Measurements from ENCODE around the gene SPRY1. TPM values are rescaled to one million over a fixed set of nuclear protein-coding genes. Genes with fewer than 3 reads are reported as not detected.
A peak's percentile ranks its signal among the peaks of the same experiment; 100 is the strongest.

SPRY1 gene
- total and polyA plus RNA-seq, 9 of the 15 experiments (the other 6 are each of a cell fraction or from before 2014, with no cell fraction given): 0.18 to 1.9 (median 0.45) TPM; not detected in 1

DNA sequence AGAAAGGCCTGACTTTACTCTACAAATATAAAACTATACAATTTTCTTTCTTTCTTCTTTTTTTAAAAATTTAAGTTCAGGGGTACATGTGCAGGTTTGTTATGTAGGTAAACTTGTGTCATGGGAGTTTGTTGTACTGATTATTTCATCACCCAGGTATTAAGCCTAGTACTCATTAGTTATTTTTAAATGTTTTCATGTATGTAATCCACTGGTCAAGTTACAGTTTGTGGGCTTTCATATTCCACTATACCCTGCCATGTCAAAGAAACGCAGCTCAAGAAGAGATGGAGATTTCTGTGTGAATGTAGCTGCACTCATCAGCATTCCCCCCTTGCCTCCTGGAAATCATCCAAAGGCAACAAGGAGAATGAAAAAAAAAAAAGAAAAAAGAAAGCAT lies 31.2 kb upstream of the SPRY1 start:
- no peaks in the 10 kb centered on the region for H3K27me3 ChIP-seq (ENCODE audit: control insufficient read depth in 2 of 2, insufficient read depth in 2 of 2, low read length in 2 of 2)

More for the DNA sequence above, 31.2 kb upstream of the SPRY1 start:
- no peak overlapping the region for H3K4me2 ChIP-seq (ENCODE audit: insufficient read depth, low read length)
- BruUV-seq (replicated peaks): no TSS peak
- 44% methylated on average over 1 of the region's 1 CpG for WGBS (ENCODE audit: insufficient coverage, low coverage, missing lambda C conversion rate)
- TF ChIP-seq, protein P1, sequence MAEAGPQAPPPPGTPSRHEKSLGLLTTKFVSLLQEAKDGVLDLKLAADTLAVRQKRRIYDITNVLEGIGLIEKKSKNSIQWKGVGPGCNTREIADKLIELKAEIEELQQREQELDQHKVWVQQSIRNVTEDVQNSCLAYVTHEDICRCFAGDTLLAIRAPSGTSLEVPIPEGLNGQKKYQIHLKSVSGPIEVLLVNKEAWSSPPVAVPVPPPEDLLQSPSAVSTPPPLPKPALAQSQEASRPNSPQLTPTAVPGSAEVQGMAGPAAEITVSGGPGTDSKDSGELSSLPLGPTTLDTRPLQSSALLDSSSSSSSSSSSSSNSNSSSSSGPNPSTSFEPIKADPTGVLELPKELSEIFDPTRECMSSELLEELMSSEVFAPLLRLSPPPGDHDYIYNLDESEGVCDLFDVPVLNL (CRISPR knock-in tag; IDR thresholded peaks at IDR 0.05; ENCODE audit: low read depth): no peak
- TF ChIP-seq ARID3A (IDR thresholded peaks at IDR 0.05; ENCODE audit: borderline replicate concordance, low read depth, low read length) (no peak), ZNF140 (CRISPR knock-in tag; IDR thresholded peaks at IDR 0.05) (no peak), CC2D1A (IDR thresholded peaks at IDR 0.05) (no peak), ARID2 (IDR thresholded peaks at IDR 0.05) (no peak), KAT8 (IDR thresholded peaks at IDR 0.05; ENCODE audit: low read depth) (no peak), ZNF449 (CRISPR knock-in tag; IDR thresholded peaks at IDR 0.05) (no peak), ZNF274 (IDR thresholded peaks at IDR 0.05; ENCODE audit: borderline replicate concordance, low read depth, low read length) (no peak), LARP7 (IDR thresholded peaks at IDR 0.05) (no peak), NCOA2 (IDR thresholded peaks at IDR 0.05; ENCODE audit: partially characterized antibody in 2 of 2) (no peak), ZKSCAN8 (CRISPR knock-in tag; IDR thresholded peaks at IDR 0.05) (no peak), HMBOX1 (IDR thresholded peaks at IDR 0.05) (no peak), KAT7 (CRISPR knock-in tag; IDR thresholded peaks at IDR 0.05; ENCODE audit: borderline replicate concordance) (no peak), SIN3A (IDR thresholded peaks at IDR 0.05; ENCODE audit: borderline replicate concordance in 2 of 2, control insufficient read depth in 1 of 2, low read depth in 2 of 2, low read length in 2 of 2) (no peak)
- TF ChIP-seq, protein P2, sequence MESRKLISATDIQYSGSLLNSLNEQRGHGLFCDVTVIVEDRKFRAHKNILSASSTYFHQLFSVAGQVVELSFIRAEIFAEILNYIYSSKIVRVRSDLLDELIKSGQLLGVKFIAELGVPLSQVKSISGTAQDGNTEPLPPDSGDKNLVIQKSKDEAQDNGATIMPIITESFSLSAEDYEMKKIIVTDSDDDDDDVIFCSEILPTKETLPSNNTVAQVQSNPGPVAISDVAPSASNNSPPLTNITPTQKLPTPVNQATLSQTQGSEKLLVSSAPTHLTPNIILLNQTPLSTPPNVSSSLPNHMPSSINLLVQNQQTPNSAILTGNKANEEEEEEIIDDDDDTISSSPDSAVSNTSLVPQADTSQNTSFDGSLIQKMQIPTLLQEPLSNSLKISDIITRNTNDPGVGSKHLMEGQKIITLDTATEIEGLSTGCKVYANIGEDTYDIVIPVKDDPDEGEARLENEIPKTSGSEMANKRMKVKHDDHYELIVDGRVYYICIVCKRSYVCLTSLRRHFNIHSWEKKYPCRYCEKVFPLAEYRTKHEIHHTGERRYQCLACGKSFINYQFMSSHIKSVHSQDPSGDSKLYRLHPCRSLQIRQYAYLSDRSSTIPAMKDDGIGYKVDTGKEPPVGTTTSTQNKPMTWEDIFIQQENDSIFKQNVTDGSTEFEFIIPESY (CRISPR knock-in tag; IDR thresholded peaks at IDR 0.05): no peak
- CTCF ChIA-PET (ENCODE audit: low intra/inter-chr PET ratio): no interaction called here
- intact Hi-C loops (cut with micrococcal nuclease) (no loop called here), in situ Hi-C loops (cut with MboI) (loop anchor here (25.0 kb wide), 1 partner anchor 897 kb away; no protein-coding TSS in a partner anchor)
- FAIRE-seq: no peak
- no peak for DNase-seq (ENCODE audit: extremely low read depth in 1 of 4, low spot score in 3 of 4)
- H3K9ac ChIP-seq (ENCODE audit: insufficient read depth in 1 of 2, low read depth in 2 of 2, low read length in 2 of 2): no peak overlapping the region
- no peaks in the 10 kb centered on the region for H4K20me1 ChIP-seq (replicated peaks; ENCODE audit: control insufficient read depth, insufficient read depth, low read length)
- H3K4me3 ChIP-seq: no peak overlapping the region
- peaks cover 0 to 12% of the 10 kb centered on the region in 2 experiments; a peak in 2 of 5 replicates for H3K4me1 ChIP-seq (replicated peaks in 1 of 2; ENCODE audit: control insufficient read depth in 2 of 2, insufficient read depth in 2 of 2, low read length in 2 of 2)
- no peak overlapping the region for H3K27ac ChIP-seq (ENCODE audit: extremely low read depth, low read depth, low read length)
- peak overlapping the region; percentile 95 for H2AFZ ChIP-seq (ENCODE audit: low read depth, low read length)
- no peaks in the 10 kb centered on the region for H3K79me2 ChIP-seq (ENCODE audit: control insufficient read depth, insufficient read depth, low read length)
- H3K36me3 ChIP-seq (ENCODE audit: control insufficient read depth, insufficient read depth, low read length): no peaks in the 10 kb centered on the region
- ATAC-seq: no peak
- no peaks in the 10 kb centered on the region for H3K9me3 ChIP-seq (replicated peaks; ENCODE audit: control insufficient read depth, insufficient read depth, low read depth, low read length)
- no peaks in the 10 kb centered on the region for H3K9me1 ChIP-seq (ENCODE audit: control insufficient read depth, insufficient read depth, low read length)
- POLR2A ChIA-PET: no interaction called here

All from K562 (cell line).